WTC11 (cell line): ENCODE measurements around the gene FRMD5. TPM values are rescaled to one million over a fixed set of nuclear protein-coding genes. Genes with fewer than 3 reads are reported as not detected.

Experiments
- ATAC-seq: fragments of 200-7000 bp; cut with Tn5 transposase; 2 replicates; pipeline ENCODE4 v1.10.0; 2021; ENCODE audit warnings: mild to moderate bottlenecking, moderate library complexity
- CTCF ChIA-PET: fragments of 300-600 bp; sonication (Branson Sonifier 250); formaldehyde crosslinking; loops from one replicate; lab custom pipeline; 2021; ENCODE audit warnings: antibody characterized with exemption; lab: Charles Lee
- POLR2A ChIA-PET: fragments of 350-600 bp; sonication (Branson Sonifier 250); formaldehyde crosslinking; loops from one replicate; lab custom pipeline; 2021; ENCODE audit warnings: antibody characterized with exemption; lab: Charles Lee
- DNase-seq: peaks from one replicate; pipeline ENCODE4 v3.0.0; 2021; ENCODE audit warnings: low spot score
- H3K27ac Mint-ChIP-seq: 2 replicates; pipeline ENCODE4 v1.8.0; 2021; ENCODE audit warnings: mixed read lengths
- H3K27me3 Mint-ChIP-seq: 2 replicates; pipeline ENCODE4 v1.8.0; 2021; ENCODE audit warnings: low read depth, mild to moderate bottlenecking, moderate library complexity, mixed read lengths
- H3K36me3 Mint-ChIP-seq: 2 replicates; pipeline ENCODE4 v1.8.0; 2021; ENCODE audit warnings: mixed read lengths
- H3K4me1 Mint-ChIP-seq: 2 replicates; pipeline ENCODE4 v1.8.0; 2022; ENCODE audit warnings: mixed read lengths
- H3K4me3 Mint-ChIP-seq: 2 replicates; pipeline ENCODE4 v1.8.0; 2021; ENCODE audit warnings: mild to moderate bottlenecking, moderate library complexity, mixed read lengths
- H3K9me3 Mint-ChIP-seq: 2 replicates; pipeline ENCODE4 v1.8.0; 2021; ENCODE audit warnings: mixed read lengths
- ARID4B ChIP-seq: sonication (generic); formaldehyde crosslinking; IDR thresholded peaks from 2 replicates; pipeline ENCODE4 v1.8.0; 2023; ENCODE audit warnings: missing genetic modification reagents, mild to moderate bottlenecking, borderline replicate concordance
- ATF1 ChIP-seq: sonication (generic); formaldehyde crosslinking; IDR thresholded peaks from 2 replicates; pipeline ENCODE4 v1.8.1; 2023; ENCODE audit warnings: mild to moderate bottlenecking, moderate library complexity, missing genetic modification reagents
- CREM ChIP-seq: sonication (generic); formaldehyde crosslinking; IDR thresholded peaks from 2 replicates; pipeline ENCODE4 v1.8.1; 2022; ENCODE audit warnings: mild to moderate bottlenecking, missing genetic modification reagents, moderate library complexity
- KAT7 ChIP-seq: sonication (generic); formaldehyde crosslinking; IDR thresholded peaks from 2 replicates; pipeline ENCODE4 v1.8.1; 2023; ENCODE audit warnings: missing genetic modification reagents, mild to moderate bottlenecking, borderline replicate concordance
- NFATC4 ChIP-seq: fragments of 250-450 bp; sonication (Bioruptor Pico); IDR thresholded peaks from 2 replicates; pipeline ENCODE4 v1.9.0; 2021; ENCODE audit warnings: mild to moderate bottlenecking
- NFYB ChIP-seq: sonication (generic); formaldehyde crosslinking; conservative IDR thresholded peaks from 2 replicates; pipeline ENCODE4 v1.8.0; 2022; ENCODE audit warnings: low read depth, missing genetic modification reagents
- RELA ChIP-seq: sonication (generic); formaldehyde crosslinking; IDR thresholded peaks from 2 replicates; pipeline ENCODE4 v1.8.1; 2022; ENCODE audit warnings: missing genetic modification reagents, mild to moderate bottlenecking, borderline replicate concordance
- SMAD3 ChIP-seq: sonication (generic); formaldehyde crosslinking; IDR thresholded peaks from 2 replicates; pipeline ENCODE4 v1.8.0; 2022; ENCODE audit warnings: missing genetic modification reagents, mild to moderate bottlenecking, borderline replicate concordance
- STAT6 ChIP-seq: sonication (generic); formaldehyde crosslinking; conservative IDR thresholded peaks from 2 replicates; pipeline ENCODE4 v1.8.1; 2023; ENCODE audit warnings: mild to moderate bottlenecking, low read depth, missing genetic modification reagents, moderate library complexity
- TCF7 ChIP-seq: sonication (generic); formaldehyde crosslinking; IDR thresholded peaks from 2 replicates; pipeline ENCODE4 v1.8.0; 2022; ENCODE audit warnings: mild to moderate bottlenecking, low read depth, missing genetic modification reagents, moderate library complexity
- TEAD1 ChIP-seq: sonication (generic); formaldehyde crosslinking; IDR thresholded peaks from 2 replicates; pipeline ENCODE4 v1.8.0; 2022; ENCODE audit warnings: mild to moderate bottlenecking, missing genetic modification reagents
- ZNF121 ChIP-seq: sonication (generic); formaldehyde crosslinking; IDR thresholded peaks from 2 replicates; pipeline ENCODE4 v1.8.0; 2023; ENCODE audit warnings: missing genetic modification reagents
- ZSCAN18 ChIP-seq: fragments of 250-450 bp; sonication (Bioruptor Pico); IDR thresholded peaks from 2 replicates; pipeline ENCODE4 v2.1.2; 2022; ENCODE audit warnings: mild to moderate bottlenecking, moderate library complexity
- total RNA-seq: library from RNA; stranded (reverse); gene quantifications from 3 replicates; pipeline ENCODE4 v1.2.3, GENCODE V29; 2021
- TF ChIP-seq, protein P1 (sequence below): sonication (generic); formaldehyde crosslinking; IDR thresholded peaks from 2 replicates; pipeline ENCODE4 v1.8.0; 2022; ENCODE audit warnings: missing genetic modification reagents
- TF ChIP-seq, protein P2 (sequence below): sonication (generic); formaldehyde crosslinking; IDR thresholded peaks from 2 replicates; pipeline ENCODE4 v1.8.0; 2022; ENCODE audit warnings: mild to moderate bottlenecking, missing genetic modification reagents
- TF ChIP-seq, protein P3 (sequence below): sonication (generic); formaldehyde crosslinking; IDR thresholded peaks from 2 replicates; pipeline ENCODE4 v1.8.0; 2023; ENCODE audit warnings: missing genetic modification reagents
- TF ChIP-seq, protein P4 (sequence below): sonication (generic); formaldehyde crosslinking; IDR thresholded peaks from 2 replicates; pipeline ENCODE4 v1.8.0; 2023; ENCODE audit warnings: mild to moderate bottlenecking, missing genetic modification reagents

Gene FRMD5
- total RNA-seq, 1 experiment from 2014 or later: 14.1 TPM

GRCh38 chr15:43901495-43901894 lies 293.6 kb downstream of the FRMD5 start:
- ChIA-PET CTCF (interaction anchor here (1.2 to 2.2 kb wide), 2 partner anchors 20 to 164 kb away, joined by 4 to 11 read pairs; no protein-coding TSS in a partner anchor), POLR2A (no interaction called here)
- H3K27ac Mint-ChIP-seq: 0 out of 2 replicates have a peak overlapping the region, but pooled peaks have one; percentile 76
- no peak for ATAC-seq
- no peaks in the 10 kb centered on the region for H3K9me3 Mint-ChIP-seq
- no peak for DNase-seq
- no peak for TF ChIP-seq SMAD3 (CRISPR knock-in tag)
- TF ChIP-seq KAT7 (CRISPR knock-in tag): no peak
- no peak for TF ChIP-seq ZNF121 (CRISPR knock-in tag)
- TF ChIP-seq, protein P1, sequence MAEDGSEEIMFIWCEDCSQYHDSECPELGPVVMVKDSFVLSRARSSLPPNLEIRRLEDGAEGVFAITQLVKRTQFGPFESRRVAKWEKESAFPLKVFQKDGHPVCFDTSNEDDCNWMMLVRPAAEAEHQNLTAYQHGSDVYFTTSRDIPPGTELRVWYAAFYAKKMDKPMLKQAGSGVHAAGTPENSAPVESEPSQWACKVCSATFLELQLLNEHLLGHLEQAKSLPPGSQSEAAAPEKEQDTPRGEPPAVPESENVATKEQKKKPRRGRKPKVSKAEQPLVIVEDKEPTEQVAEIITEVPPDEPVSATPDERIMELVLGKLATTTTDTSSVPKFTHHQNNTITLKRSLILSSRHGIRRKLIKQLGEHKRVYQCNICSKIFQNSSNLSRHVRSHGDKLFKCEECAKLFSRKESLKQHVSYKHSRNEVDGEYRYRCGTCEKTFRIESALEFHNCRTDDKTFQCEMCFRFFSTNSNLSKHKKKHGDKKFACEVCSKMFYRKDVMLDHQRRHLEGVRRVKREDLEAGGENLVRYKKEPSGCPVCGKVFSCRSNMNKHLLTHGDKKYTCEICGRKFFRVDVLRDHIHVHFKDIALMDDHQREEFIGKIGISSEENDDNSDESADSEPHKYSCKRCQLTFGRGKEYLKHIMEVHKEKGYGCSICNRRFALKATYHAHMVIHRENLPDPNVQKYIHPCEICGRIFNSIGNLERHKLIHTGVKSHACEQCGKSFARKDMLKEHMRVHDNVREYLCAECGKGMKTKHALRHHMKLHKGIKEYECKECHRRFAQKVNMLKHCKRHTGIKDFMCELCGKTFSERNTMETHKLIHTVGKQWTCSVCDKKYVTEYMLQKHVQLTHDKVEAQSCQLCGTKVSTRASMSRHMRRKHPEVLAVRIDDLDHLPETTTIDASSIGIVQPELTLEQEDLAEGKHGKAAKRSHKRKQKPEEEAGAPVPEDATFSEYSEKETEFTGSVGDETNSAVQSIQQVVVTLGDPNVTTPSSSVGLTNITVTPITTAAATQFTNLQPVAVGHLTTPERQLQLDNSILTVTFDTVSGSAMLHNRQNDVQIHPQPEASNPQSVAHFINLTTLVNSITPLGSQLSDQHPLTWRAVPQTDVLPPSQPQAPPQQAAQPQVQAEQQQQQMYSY (CRISPR knock-in tag): no peak
- no peak for TF ChIP-seq ATF1 (CRISPR knock-in tag)
- TF ChIP-seq ZSCAN18 (CRISPR knock-in tag): no peak
- TF ChIP-seq, protein P2, sequence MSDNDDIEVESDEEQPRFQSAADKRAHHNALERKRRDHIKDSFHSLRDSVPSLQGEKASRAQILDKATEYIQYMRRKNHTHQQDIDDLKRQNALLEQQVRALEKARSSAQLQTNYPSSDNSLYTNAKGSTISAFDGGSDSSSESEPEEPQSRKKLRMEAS (CRISPR knock-in tag): no peak
- TF ChIP-seq, protein P3, sequence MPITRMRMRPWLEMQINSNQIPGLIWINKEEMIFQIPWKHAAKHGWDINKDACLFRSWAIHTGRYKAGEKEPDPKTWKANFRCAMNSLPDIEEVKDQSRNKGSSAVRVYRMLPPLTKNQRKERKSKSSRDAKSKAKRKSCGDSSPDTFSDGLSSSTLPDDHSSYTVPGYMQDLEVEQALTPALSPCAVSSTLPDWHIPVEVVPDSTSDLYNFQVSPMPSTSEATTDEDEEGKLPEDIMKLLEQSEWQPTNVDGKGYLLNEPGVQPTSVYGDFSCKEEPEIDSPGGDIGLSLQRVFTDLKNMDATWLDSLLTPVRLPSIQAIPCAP: no peak
- H3K4me1 Mint-ChIP-seq: peaks cover 17% of the 10 kb centered on the region
- H3K27me3 Mint-ChIP-seq: no peaks in the 10 kb centered on the region
- no peak overlapping the region for H3K4me3 Mint-ChIP-seq
- peaks cover 21% of the 10 kb centered on the region; the same call in 1 of the 2 replicates for H3K36me3 Mint-ChIP-seq

DNA sequence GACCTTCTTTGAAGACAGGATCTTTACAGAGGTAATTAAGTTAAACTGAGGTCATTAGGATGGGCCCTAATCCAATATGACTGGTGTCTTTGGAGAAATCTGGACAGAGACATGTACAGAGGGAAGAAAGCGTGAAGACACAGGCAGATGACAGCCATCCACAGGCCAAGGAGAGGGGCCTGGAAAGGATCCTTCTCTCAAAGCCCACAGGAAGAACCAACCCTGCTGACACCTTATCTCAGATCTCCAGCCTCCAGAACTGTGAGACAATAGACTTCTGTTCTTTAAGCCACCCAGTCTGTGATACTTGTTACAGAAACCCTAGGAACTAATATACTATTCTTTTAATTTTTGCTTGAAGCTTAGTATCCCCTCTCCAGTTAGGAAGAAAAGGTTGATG lies 294.1 kb downstream of the FRMD5 start:
- Mint-ChIP-seq H3K4me3 (no peak overlapping the region), H3K27ac (no peak overlapping the region), H3K36me3 (peaks cover 19% of the 10 kb centered on the region; the same call in 1 of the 2 replicates), H3K4me1 (peaks cover 17% of the 10 kb centered on the region), H3K27me3 (no peaks in the 10 kb centered on the region), H3K9me3 (no peaks in the 10 kb centered on the region)
- no peak for ATAC-seq
- ChIA-PET CTCF (interaction anchor here (1.2 to 2.2 kb wide), 2 partner anchors 19 to 165 kb away, joined by 4 to 11 read pairs; no protein-coding TSS in a partner anchor), POLR2A (no interaction called here)
- no peak for DNase-seq
- TF ChIP-seq TEAD1 (no peak), ATF1 (CRISPR knock-in tag) (no peak), TCF7 (no peak), NFYB (no peak), RELA (CRISPR knock-in tag) (no peak), CREM (CRISPR knock-in tag) (no peak), ARID4B (CRISPR knock-in tag) (no peak), NFATC4 (no peak), STAT6 (CRISPR knock-in tag) (no peak)
- TF ChIP-seq, protein P4, sequence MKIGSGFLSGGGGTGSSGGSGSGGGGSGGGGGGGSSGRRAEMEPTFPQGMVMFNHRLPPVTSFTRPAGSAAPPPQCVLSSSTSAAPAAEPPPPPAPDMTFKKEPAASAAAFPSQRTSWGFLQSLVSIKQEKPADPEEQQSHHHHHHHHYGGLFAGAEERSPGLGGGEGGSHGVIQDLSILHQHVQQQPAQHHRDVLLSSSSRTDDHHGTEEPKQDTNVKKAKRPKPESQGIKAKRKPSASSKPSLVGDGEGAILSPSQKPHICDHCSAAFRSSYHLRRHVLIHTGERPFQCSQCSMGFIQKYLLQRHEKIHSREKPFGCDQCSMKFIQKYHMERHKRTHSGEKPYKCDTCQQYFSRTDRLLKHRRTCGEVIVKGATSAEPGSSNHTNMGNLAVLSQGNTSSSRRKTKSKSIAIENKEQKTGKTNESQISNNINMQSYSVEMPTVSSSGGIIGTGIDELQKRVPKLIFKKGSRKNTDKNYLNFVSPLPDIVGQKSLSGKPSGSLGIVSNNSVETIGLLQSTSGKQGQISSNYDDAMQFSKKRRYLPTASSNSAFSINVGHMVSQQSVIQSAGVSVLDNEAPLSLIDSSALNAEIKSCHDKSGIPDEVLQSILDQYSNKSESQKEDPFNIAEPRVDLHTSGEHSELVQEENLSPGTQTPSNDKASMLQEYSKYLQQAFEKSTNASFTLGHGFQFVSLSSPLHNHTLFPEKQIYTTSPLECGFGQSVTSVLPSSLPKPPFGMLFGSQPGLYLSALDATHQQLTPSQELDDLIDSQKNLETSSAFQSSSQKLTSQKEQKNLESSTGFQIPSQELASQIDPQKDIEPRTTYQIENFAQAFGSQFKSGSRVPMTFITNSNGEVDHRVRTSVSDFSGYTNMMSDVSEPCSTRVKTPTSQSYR (CRISPR knock-in tag): no peak
